ENCODE results near the gene APAF1.
"Not testable (repeated sequence)": the region's sequence is repeated elsewhere in the genome, so short reads cannot be mapped to it uniquely, and the experiment has no call there.

Gene APAF1

GRCh38 chr12:98644712-98645571 is at the start of gene APAF1, which contains the start of gene IKBIP:
APAF1 (plus strand) TSS chr12:98645290; CDS start chr12:98648360, 3,070 bp downstream.
IKBIP (minus strand) TSS chr12:98644788; CDS start chr12:98644701, 87 bp downstream.
- H3K4me3 ChIP-seq (ENCODE audit: low read depth, low read length), result peak within 1 kb of the TSS; percentile 91
- TF ChIP-seq CTCF (IDR thresholded peaks at IDR 0.05; ENCODE audit: borderline replicate concordance, insufficient read depth, low read depth, low read length), result no peak

- not testable (repeated sequence) for H3K4me3 ChIP-seq (ENCODE audit: low read depth, low read length)
These were observed 47.8 kb upstream of the APAF1 start for GRCh38 chr12:98597313-98597712.

GRCh38 chr12:98601924-98602323 is 43.2 kb upstream of the APAF1 start:
- no peak overlapping the region for H3K4me3 ChIP-seq (ENCODE audit: low read depth, low read length)
- TF ChIP-seq CTCF (IDR thresholded peaks at IDR 0.05; ENCODE audit: borderline replicate concordance, insufficient read depth, low read depth, low read length), result no peak

GRCh38 chr12:98606359-98606988 is 38.6 kb upstream of the APAF1 start:
- no peak overlapping the region for H3K4me3 ChIP-seq (ENCODE audit: low read depth, low read length)
- no peak for TF ChIP-seq CTCF (IDR thresholded peaks at IDR 0.05; ENCODE audit: borderline replicate concordance, insufficient read depth, low read depth, low read length)

- no peak overlapping the region for H3K4me3 ChIP-seq (ENCODE audit: low read depth, low read length)
- no peak for TF ChIP-seq CTCF (IDR thresholded peaks at IDR 0.05; ENCODE audit: borderline replicate concordance, insufficient read depth, low read depth, low read length)
These were observed 34.5 kb upstream of the APAF1 start for GRCh38 chr12:98610596-98610995.

GRCh38 chr12:98612696-98613334 is 32.3 kb upstream of the APAF1 start:
- no peak for TF ChIP-seq CTCF (IDR thresholded peaks at IDR 0.05; ENCODE audit: borderline replicate concordance, insufficient read depth, low read depth, low read length)
- no peak overlapping the region for H3K4me3 ChIP-seq (ENCODE audit: low read depth, low read length)

GRCh38 chr12:98618952-98619351 is 26.1 kb upstream of the APAF1 start:
- no peak for TF ChIP-seq CTCF (IDR thresholded peaks at IDR 0.05; ENCODE audit: borderline replicate concordance, insufficient read depth, low read depth, low read length)
- H3K4me3 ChIP-seq (ENCODE audit: low read depth, low read length), result no peak overlapping the region
